Epithelial cell of esophagus (primary cell): ENCODE data around the gene PELI2.
A peak's percentile ranks its signal among the peaks of the same experiment; 100 is the strongest.

Experiments used
- DNase-seq: peaks from one replicate; pipeline ENCODE4 v3.0.0; 2010; ENCODE audit warnings: low read depth
- H3K4me3 ChIP-seq: 2 replicates; pipeline ENCODE4 v1.5.1; 2011; ENCODE audit warnings: mild to moderate bottlenecking, low read length, control low read depth
- TF ChIP-seq, protein P1 (sequence below): IDR thresholded peaks from 2 replicates; pipeline ENCODE4 v1.5.1; 2011; ENCODE audit warnings: low read depth, mild to moderate bottlenecking, low read length, control low read depth, inconsistent platforms; ENCODE audit not compliant: insufficient read depth; ENCODE audit errors: missing control alignments

Gene PELI2

DNA sequence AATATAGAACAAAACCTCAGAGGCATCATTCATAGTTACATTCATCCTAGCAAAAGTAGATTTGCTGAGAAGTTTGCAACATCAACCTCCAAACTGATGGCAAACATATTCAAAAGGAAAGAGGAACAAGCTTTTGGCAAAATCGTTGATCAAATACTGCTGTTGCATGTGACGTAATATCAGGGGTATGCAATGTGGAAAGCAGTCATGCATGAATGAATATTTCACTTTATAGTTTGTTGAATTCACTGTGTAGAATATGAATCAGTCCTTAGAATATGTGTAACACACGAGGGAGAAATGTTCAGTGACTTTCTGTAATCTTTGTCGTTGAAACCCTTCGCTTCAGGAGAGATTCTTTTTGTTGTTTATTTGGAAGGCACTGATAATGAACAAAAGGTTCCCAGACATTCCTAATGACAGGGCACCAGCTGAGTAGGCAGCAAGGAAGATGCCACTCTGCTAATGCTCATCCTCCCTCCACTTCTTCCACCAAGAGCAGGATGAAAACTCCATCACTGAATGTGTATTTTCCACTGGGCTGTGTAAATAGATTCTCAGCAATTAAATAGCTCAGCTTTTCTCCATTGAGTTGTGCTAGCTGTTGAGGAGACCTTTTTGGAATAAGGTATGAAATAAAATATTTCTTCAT is 126.1 kb downstream of the PELI2 start:
- no peak overlapping the region for H3K4me3 ChIP-seq
- TF ChIP-seq, protein P1, sequence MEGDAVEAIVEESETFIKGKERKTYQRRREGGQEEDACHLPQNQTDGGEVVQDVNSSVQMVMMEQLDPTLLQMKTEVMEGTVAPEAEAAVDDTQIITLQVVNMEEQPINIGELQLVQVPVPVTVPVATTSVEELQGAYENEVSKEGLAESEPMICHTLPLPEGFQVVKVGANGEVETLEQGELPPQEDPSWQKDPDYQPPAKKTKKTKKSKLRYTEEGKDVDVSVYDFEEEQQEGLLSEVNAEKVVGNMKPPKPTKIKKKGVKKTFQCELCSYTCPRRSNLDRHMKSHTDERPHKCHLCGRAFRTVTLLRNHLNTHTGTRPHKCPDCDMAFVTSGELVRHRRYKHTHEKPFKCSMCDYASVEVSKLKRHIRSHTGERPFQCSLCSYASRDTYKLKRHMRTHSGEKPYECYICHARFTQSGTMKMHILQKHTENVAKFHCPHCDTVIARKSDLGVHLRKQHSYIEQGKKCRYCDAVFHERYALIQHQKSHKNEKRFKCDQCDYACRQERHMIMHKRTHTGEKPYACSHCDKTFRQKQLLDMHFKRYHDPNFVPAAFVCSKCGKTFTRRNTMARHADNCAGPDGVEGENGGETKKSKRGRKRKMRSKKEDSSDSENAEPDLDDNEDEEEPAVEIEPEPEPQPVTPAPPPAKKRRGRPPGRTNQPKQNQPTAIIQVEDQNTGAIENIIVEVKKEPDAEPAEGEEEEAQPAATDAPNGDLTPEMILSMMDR, result no peak
- DNase-seq, result peak; percentile 58

DNA sequence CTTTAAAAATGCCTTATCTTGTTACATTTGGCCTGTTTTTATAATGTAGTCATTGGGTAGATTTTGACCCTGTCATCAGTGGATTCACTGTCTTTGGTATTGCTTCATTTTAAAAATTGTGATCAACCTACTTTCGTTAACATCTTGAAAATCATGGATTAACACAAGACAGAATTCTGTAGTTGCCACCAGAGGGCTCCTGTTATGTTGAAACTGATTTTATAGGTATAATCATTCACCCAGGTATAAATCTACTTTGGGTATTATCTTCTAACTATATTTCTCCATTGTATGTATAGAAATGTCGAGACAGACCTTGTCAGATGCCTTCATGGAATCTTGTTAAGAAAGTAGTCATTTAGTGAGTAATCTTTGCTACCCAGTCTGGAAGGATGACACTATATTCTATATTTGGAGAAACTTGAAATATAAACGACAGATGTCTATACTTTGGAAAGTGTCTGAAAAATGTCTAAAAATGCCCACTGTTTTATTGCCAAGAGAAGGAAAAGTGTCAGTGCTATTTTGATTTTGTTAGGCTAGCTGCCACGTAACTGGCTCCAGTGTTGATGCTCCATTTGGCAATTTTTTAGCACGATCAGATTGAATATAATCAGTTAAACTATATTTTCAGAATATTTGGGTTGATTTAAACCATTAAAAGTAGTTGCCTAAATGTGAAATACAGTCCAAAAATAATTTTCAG is 129.4 kb downstream of the PELI2 start:
- no peak overlapping the region for H3K4me3 ChIP-seq
- DNase-seq, result peak; percentile 41
- TF ChIP-seq, protein P1, result peak; percentile 47

DNA sequence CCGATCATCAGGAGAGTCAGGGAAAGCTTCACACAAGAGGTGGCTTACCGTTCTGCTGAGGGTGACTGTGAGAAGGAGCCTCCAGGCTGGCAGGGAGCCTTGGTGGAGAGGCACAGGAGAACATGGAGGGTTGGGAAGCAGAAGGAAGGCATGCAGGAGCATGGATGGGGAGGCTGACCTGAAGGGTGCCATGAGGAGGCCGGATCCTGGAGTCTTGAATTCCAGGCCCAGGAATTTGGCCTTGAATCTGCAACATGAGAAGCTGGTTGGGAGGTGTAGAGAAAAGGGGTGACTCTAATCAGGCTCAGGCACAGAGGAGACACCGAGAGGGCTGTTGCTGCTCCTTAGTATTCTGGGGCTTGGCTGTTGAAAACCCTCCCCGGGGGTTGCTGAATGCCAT is 130.2 kb downstream of the PELI2 start:
- TF ChIP-seq, protein P1, result no peak
- DNase-seq, result no peak
- no peak overlapping the region for H3K4me3 ChIP-seq

DNA sequence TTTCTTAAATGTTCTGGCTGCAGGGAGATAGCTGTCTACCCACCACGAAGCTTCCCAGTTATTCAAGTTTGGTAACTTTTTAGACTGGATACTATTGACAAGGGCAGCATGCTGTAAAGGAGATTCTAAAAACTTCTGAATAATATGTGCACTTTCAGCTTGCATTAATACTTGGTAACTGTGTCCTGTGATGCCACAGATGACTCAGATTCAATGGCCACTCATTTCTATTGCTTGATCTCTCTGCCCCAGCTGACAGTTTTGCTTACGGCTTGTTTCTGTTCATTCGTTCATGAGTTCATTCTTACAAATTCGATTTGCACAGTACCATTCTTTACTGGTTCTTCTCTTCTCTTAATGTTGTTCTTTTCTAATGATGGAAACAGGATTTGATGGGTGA is 142.8 kb downstream of the PELI2 start:
- no peak overlapping the region for H3K4me3 ChIP-seq
- TF ChIP-seq, protein P1, result no peak
- DNase-seq, result no peak

DNA sequence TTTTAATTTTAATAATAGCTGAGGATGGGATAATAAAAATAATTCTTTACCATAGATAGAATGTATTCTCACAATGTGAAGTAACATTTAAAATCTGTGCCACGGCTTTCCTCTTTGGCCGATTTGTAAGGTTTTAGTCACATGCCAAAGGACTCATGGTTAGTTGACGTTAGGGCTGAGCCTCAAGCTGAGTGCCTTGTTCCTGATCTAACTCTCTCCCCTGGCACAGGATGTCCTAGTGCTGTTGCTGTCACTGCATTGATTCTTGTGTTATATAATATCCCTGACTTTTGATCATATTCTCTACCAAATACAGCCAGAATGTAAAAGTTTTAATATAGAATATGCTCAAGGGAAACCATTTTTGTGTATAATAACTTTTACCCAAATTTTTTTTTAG is 144.3 kb downstream of the PELI2 start:
- no peak for DNase-seq
- H3K4me3 ChIP-seq, result no peak overlapping the region
- TF ChIP-seq, protein P1, result no peak

DNA sequence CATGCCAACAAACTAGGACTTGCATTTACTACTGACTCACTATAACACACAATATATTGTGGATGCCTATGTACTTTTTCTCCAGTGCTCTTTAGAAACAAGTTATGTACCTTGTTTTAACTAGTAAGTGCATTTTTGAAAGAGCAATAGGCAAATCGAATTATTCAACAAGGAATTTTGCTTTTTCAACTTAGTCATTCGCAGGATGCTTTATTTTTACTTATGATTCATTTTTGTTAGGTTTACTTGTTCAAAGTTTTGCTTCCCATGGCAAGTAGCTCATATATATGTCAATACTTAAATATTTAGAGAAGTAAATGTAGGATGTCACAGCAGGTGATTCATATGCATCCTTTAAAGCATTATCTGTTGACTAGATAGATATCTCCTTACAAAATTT is 149.8 kb downstream of the PELI2 start:
- no peak overlapping the region for H3K4me3 ChIP-seq
- DNase-seq, result peak; percentile 44
- TF ChIP-seq, protein P1, result no peak
